ENCODE results near the gene ASS1. TPM values are rescaled to one million over a fixed set of nuclear protein-coding genes. Genes with fewer than 3 reads are reported as not detected.

Gene ASS1
- total RNA-seq, 4 donors from 2014 or later = 123 to 235 (median 166) TPM

- DNase-seq = no peak
- Histone ChIP-seq H3K27me3 (no peaks in the 10 kb centered on the region), H3K36me3 (peaks cover 8 to 10% of the 10 kb centered on the region in 2 donors), H3K27ac (no peak overlapping the region), H3K4me1 (no peaks in the 10 kb centered on the region), H3K9me3 (no peaks in the 10 kb centered on the region), H3K4me3 (replicated peaks in 1 of 3) (no peak overlapping the region)
- intact Hi-C loops (cut with DNase I) = no loop called here
- TF ChIP-seq POLR2A (IDR thresholded peaks at IDR 0.05) = no peak
- no peak for TF ChIP-seq CTCF (IDR thresholded peaks at IDR 0.05)
- 76 to 83% methylated on average over 15 of the region's 15 CpGs for WGBS, 2 donors
Observed at GRCh38 chr9:130474106-130474505, 29.3 kb downstream of the ASS1 start.

- DNase-seq = no peak
- intact Hi-C loops (cut with DNase I) = no loop called here
- no peaks in the 10 kb centered on the region for H3K9me3 ChIP-seq
- no peaks in the 10 kb centered on the region for H3K27me3 ChIP-seq
- WGBS, 2 donors = 84% methylated on average over 21 of the region's 21 CpGs
- no peaks in the 10 kb centered on the region for H3K4me1 ChIP-seq
- peaks cover 5 to 13% of the 10 kb centered on the region in 2 donors for H3K36me3 ChIP-seq
- no peak overlapping the region for H3K4me3 ChIP-seq (replicated peaks in 1 of 3)
- H3K27ac ChIP-seq = no peak overlapping the region
- TF ChIP-seq CTCF (IDR thresholded peaks at IDR 0.05) (no peak), POLR2A (IDR thresholded peaks at IDR 0.05) (no peak)
Observed at GRCh38 chr9:130476151-130476730, 31.5 kb downstream of the ASS1 start.

GRCh38 chr9:130477564-130477963 lies 32.8 kb downstream of the ASS1 start:
- Histone ChIP-seq H3K4me3 (replicated peaks in 1 of 3) (no peak overlapping the region), H3K9me3 (no peaks in the 10 kb centered on the region), H3K27ac (no peak overlapping the region), H3K36me3 (peaks cover 4 to 8% of the 10 kb centered on the region in 2 donors), H3K4me1 (no peaks in the 10 kb centered on the region), H3K27me3 (no peaks in the 10 kb centered on the region)
- DNase-seq = no peak
- intact Hi-C loops (cut with DNase I) = no loop called here
- 85 to 96% methylated on average over 12 of the region's 12 CpGs for WGBS, 2 donors
- TF ChIP-seq CTCF (IDR thresholded peaks at IDR 0.05) = no peak

- Histone ChIP-seq H3K9me3 (no peaks in the 10 kb centered on the region), H3K36me3 (peaks cover 4 to 8% of the 10 kb centered on the region in 2 donors), H3K4me1 (no peaks in the 10 kb centered on the region), H3K27me3 (no peaks in the 10 kb centered on the region), H3K27ac (no peak overlapping the region), H3K4me3 (replicated peaks in 1 of 3) (no peak overlapping the region)
- WGBS, 2 donors = 89 to 97% methylated on average over 7 to 9 of the region's 9 CpGs
- no peak for DNase-seq
- no peak for TF ChIP-seq POLR2A (IDR thresholded peaks at IDR 0.05)
- TF ChIP-seq CTCF (IDR thresholded peaks at IDR 0.05) = no peak
- intact Hi-C loops (cut with DNase I) = no loop called here
Observed at GRCh38 chr9:130478152-130478551, 33.4 kb downstream of the ASS1 start.

- 87 to 92% methylated on average over 35 of the region's 35 CpGs for WGBS, 2 donors
- intact Hi-C loops (cut with DNase I) = no loop called here
- DNase-seq = no peak
- H3K4me1 ChIP-seq = no peaks in the 10 kb centered on the region
- H3K36me3 ChIP-seq = peaks cover 4 to 8% of the 10 kb centered on the region in 2 donors
- H3K4me3 ChIP-seq (replicated peaks in 1 of 3) = no peak overlapping the region
- H3K9me3 ChIP-seq = no peaks in the 10 kb centered on the region
- no peak overlapping the region for H3K27ac ChIP-seq
- TF ChIP-seq CTCF (IDR thresholded peaks at IDR 0.05) = no peak
- no peak for TF ChIP-seq POLR2A (IDR thresholded peaks at IDR 0.05)
- no peaks in the 10 kb centered on the region for H3K27me3 ChIP-seq
Observed at GRCh38 chr9:130478736-130479575, 34.2 kb downstream of the ASS1 start.

Data from thyroid gland (tissue), 4 donors.